Measurements from ENCODE around the gene NKTR.

- no peak for TF ChIP-seq RAD21 (conservative IDR thresholded peaks at IDR 0.05)
- no peak for TF ChIP-seq SMC3 (conservative IDR thresholded peaks at IDR 0.05; ENCODE audit: poor library complexity)
- no peak for TF ChIP-seq CTCF (IDR thresholded peaks at IDR 0.05; ENCODE audit: poor library complexity, severe bottlenecking)
- TF ChIP-seq POLR2AphosphoS5 (IDR thresholded peaks at IDR 0.05) = no peak
- no peak for TF ChIP-seq MXI1 (conservative IDR thresholded peaks at IDR 0.05; ENCODE audit: poor library complexity, severe bottlenecking)
- TF ChIP-seq EZH2 (IDR thresholded peaks at IDR 0.05; ENCODE audit: borderline replicate concordance, insufficient read depth, low read length, poor library complexity, severe bottlenecking) = no peak
Observed at GRCh38 chr3:42610976-42611375, 10.5 kb downstream of the NKTR start.

All from neural cell (in vitro differentiated cells).